Fibroblast of lung (primary cell): ENCODE data around the gene PZP. TPM values are rescaled to one million over a fixed set of nuclear protein-coding genes. Genes with fewer than 3 reads are reported as not detected.
"Not testable (repeated sequence)": the region's sequence is repeated elsewhere in the genome, so short reads cannot be mapped to it uniquely, and the experiment has no call there.

Experiments
- DNase-seq, 2 donors: peaks; one replicate each; pipeline versions ENCODE4 v3.0.0 to v3.0.0-alpha.2; 2010; ENCODE audit warnings: low read depth in 2 of 2
- H2AFZ ChIP-seq: 2 replicates; pipeline ENCODE4 v1.5.1; 2012; ENCODE audit warnings: low read length, control low read depth, inconsistent platforms
- H3K27ac ChIP-seq: 2 replicates; pipeline ENCODE4 v1.5.1; 2011; ENCODE audit warnings: low read length, control low read depth; ENCODE audit not compliant: insufficient read depth
- H3K27me3 ChIP-seq: 2 replicates; pipeline ENCODE4 v1.5.1; 2011; ENCODE audit warnings: mild to moderate bottlenecking, low read length; ENCODE audit not compliant: control insufficient read depth, insufficient read depth
- H3K36me3 ChIP-seq: 2 replicates; pipeline ENCODE4 v1.5.1; 2011; ENCODE audit warnings: low read length; ENCODE audit not compliant: control insufficient read depth, insufficient read depth
- H3K4me1 ChIP-seq: 2 replicates; pipeline ENCODE4 v1.5.1; 2011; ENCODE audit warnings: low read length; ENCODE audit not compliant: control insufficient read depth, insufficient read depth; ENCODE audit errors: extremely low read depth
- H3K4me2 ChIP-seq: 2 replicates; pipeline ENCODE4 v1.5.1; 2011; ENCODE audit warnings: low read length, control low read depth; ENCODE audit not compliant: insufficient read depth; ENCODE audit errors: extremely low read depth
- H3K4me3 ChIP-seq, 4 experiments: fragments of 200-600 bp in 1 of 4; sonication (generic) in 1 of 4; replicated peaks in 1 of 4; 2 replicates each; pipeline ENCODE4 v1.5.1; 2011 to 2016; ENCODE audit warnings: low read length in 4 of 4, low read depth in 3 of 4, mild to moderate bottlenecking in 3 of 4, control low read depth in 2 of 4, inconsistent platforms in 1 of 4, mixed read lengths in 1 of 4; ENCODE audit not compliant: insufficient read depth in 1 of 4; ENCODE audit errors: control extremely low read depth in 1 of 4
- H3K79me2 ChIP-seq: 2 replicates; pipeline ENCODE4 v1.5.1; 2012; ENCODE audit warnings: mild to moderate bottlenecking, low read length, inconsistent platforms; ENCODE audit not compliant: control insufficient read depth, insufficient read depth
- H3K9ac ChIP-seq: 2 replicates; pipeline ENCODE4 v1.5.1; 2011; ENCODE audit warnings: mild to moderate bottlenecking, low read length, control low read depth; ENCODE audit not compliant: insufficient read depth
- H3K9me3 ChIP-seq: 2 replicates; pipeline ENCODE4 v1.5.1; 2012; ENCODE audit warnings: low read depth, low read length; ENCODE audit not compliant: control insufficient read depth, insufficient read depth
- H4K20me1 ChIP-seq: 2 replicates; pipeline ENCODE4 v1.5.1; 2011; ENCODE audit warnings: low read length; ENCODE audit not compliant: control insufficient read depth, insufficient read depth; ENCODE audit errors: extremely low read depth
- CTCF ChIP-seq, 2 donors: IDR thresholded peaks in 1 of 2; conservative IDR thresholded peaks in 1 of 2; 1 replicate in 1 of 2; 2 replicates in 1 of 2; pipeline ENCODE4 v1.5.1; 2011 to 2012; ENCODE audit warnings: low read length in 2 of 2, control low read depth in 1 of 2, inconsistent platforms in 1 of 2, low read depth in 1 of 2, mild to moderate bottlenecking in 1 of 2
- EZH2 ChIP-seq: IDR thresholded peaks from 2 replicates; pipeline ENCODE4 v1.5.1; 2012; ENCODE audit warnings: low read length, control low read depth, mild to moderate bottlenecking; ENCODE audit errors: missing control alignments
- polyA plus RNA-seq, 2 donors: library from polyadenylated mRNA; depleted of rRNA in 1 of 2; stranded (reverse) in 1 of 2; unstranded in 1 of 2; fragments of >200 nt; gene quantifications; 2 replicates each; pipeline ENCODE4 v1.2.1, GENCODE V29; 2011 to 2012; ENCODE audit warnings: missing spikeins in 1 of 2
- total RNA-seq: library from RNA; depleted of rRNA; stranded (reverse); fragments of >200 nt; gene quantifications from 2 replicates; pipeline ENCODE4 v1.2.1, GENCODE V29; 2014

PZP gene
- total and polyA plus RNA-seq, 2 donors (not counting 1 experiment from before 2014, with no cell fraction given) = not detected

- TF ChIP-seq CTCF (conservative IDR thresholded peaks at IDR 0.05 in 1 of 2, IDR thresholded peaks at IDR 0.05 in 1 of 2; ENCODE audit: low read depth in 1 of 2, low read length in 2 of 2) (no peak), EZH2 (no peak)
These were observed 47.6 kb upstream of the PZP start for GRCh38 chr12:9255837-9256236.

GRCh38 chr12:9253464-9253863 is 45.3 kb upstream of the PZP start:
- H3K36me3 ChIP-seq = no peaks in the 10 kb centered on the region
- H3K27ac ChIP-seq = no peak overlapping the region
- no peak overlapping the region for H3K9ac ChIP-seq
- no peaks in the 10 kb centered on the region for H3K4me1 ChIP-seq
- no peak overlapping the region for H2AFZ ChIP-seq
- no peaks in the 10 kb centered on the region for H4K20me1 ChIP-seq
- H3K27me3 ChIP-seq = no peaks in the 10 kb centered on the region
- H3K79me2 ChIP-seq = no peaks in the 10 kb centered on the region
- no peak overlapping the region for H3K4me3 ChIP-seq
- H3K4me2 ChIP-seq = no peak overlapping the region
- TF ChIP-seq EZH2 (no peak), CTCF (conservative IDR thresholded peaks at IDR 0.05 in 1 of 2, IDR thresholded peaks at IDR 0.05 in 1 of 2; ENCODE audit: low read depth in 1 of 2, low read length in 2 of 2) (no peak)
- DNase-seq = no peak
- no peaks in the 10 kb centered on the region for H3K9me3 ChIP-seq

More at GRCh38 chr12:9255837-9256236, 47.6 kb upstream of the PZP start:
- Histone ChIP-seq H3K27ac (no peak overlapping the region), H3K4me2 (no peak overlapping the region), H4K20me1 (no peaks in the 10 kb centered on the region), H3K79me2 (no peaks in the 10 kb centered on the region), H3K4me1 (no peaks in the 10 kb centered on the region), H2AFZ (no peak overlapping the region), H3K9ac (no peak overlapping the region), H3K4me3 (no peak overlapping the region), H3K9me3 (no peaks in the 10 kb centered on the region), H3K27me3 (no peaks in the 10 kb centered on the region), H3K36me3 (no peaks in the 10 kb centered on the region)
- DNase-seq = no peak

- not testable (repeated sequence) for H3K79me2 ChIP-seq, H3K9me3 ChIP-seq, H3K4me2 ChIP-seq, H3K36me3 ChIP-seq, H3K4me1 ChIP-seq, H3K9ac ChIP-seq, H3K4me3 ChIP-seq, H3K27ac ChIP-seq, DNase-seq, H3K27me3 ChIP-seq, H2AFZ ChIP-seq, H4K20me1 ChIP-seq
These were observed 44.6 kb upstream of the PZP start for GRCh38 chr12:9252791-9253190.
